LoVo (cell line): ENCODE results near the gene UST.
"Not testable (repeated sequence)": the region's sequence is repeated elsewhere in the genome, so short reads cannot be mapped to it uniquely, and the experiment has no call there.

Experiments
- DNase-seq: peaks from one replicate; pipeline ENCODE4 v3.0.0-alpha.2; 2016; ENCODE audit warnings: low spot score

The UST gene

DNA sequence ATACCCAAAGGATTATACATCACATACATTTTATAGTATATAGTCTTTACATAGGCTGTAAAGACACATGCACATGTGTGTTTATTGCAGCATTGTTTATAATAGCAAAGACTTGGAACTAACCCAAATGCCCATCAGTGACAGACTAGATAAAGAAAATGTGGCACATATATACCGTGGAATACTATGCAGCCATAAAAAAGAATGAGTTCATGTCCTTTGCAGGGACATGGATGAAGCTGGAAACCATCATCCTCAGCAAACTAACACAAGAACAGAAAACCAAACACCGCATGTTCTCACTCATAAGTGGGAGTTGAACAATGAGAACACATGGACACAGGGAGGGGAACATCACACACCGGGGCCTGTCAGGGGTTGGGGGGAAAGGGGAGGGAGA is 231.5 kb downstream of the UST start:
- not testable (repeated sequence) for DNase-seq

DNA sequence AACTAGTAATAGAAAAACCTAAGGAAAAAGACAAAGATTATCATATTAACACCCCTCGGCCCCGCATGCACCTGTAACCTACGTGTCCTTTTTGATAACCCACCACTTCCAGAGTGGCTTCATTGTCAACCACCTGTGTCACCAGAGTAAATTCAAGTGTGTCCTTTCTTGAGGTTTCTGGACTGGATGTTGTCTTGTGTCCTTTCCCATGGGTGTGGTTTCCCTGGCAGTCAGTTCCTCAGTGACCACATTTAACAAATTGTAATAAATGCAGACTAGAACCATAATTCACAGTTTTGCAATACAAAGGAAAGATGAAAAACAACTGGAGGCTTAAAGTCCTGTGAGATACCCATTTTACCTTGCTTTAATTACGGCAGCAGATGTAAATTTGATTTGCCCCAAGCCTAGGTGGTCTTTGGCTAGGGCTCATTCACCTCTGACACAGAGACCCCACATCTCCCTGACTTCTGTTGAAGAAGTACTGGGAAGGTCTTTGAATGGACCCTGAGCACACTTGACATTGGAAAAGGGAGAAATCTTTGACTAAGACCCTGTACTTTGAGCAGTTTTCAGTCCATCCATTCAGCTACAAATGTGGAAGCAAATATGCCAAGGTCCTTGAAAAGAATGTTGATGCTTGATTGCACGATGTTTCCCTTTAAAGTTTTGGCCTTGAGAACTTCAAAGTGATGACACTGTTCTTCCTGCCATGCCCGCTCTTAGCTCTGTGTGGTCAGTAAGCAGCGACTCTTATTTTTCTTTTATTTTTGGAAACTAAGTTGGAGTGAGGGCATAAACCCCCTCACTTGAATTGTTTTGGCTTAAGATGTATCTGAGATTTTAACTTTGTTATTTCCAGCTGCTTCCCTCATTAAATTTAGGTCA is 232.4 kb downstream of the UST start:
- DNase-seq: no peak

- DNase-seq: no peak
Measured at GRCh38 chr6:148980234-148980633, 233.4 kb downstream of the UST start.

DNA sequence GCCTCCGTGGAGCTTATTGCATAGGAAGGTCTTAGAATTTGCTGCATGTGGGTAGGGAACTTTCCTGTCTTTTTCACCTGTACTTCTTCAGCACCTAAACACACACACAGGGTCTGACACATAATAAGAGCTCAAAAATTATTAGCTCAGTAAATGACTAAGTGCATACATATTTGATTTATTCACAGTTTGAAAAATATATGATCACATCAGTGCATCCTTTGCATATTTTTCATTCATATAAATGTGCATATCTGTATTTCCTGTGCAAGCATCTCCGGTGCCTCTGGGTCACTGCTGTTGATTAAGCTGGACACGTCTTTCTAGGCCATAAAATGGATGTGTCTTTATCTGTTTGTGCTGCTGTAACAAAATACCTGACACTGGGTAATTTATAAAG is 234.7 kb downstream of the UST start:
- DNase-seq: no peak

GRCh38 chr6:148983101-148983761 is 236.4 kb downstream of the UST start:
- DNase-seq: no peak

- DNase-seq: no peak
Measured at GRCh38 chr6:148983966-148984365, 237.1 kb downstream of the UST start.

GRCh38 chr6:148984531-148985056 is 237.8 kb downstream of the UST start:
- no peak for DNase-seq

DNA sequence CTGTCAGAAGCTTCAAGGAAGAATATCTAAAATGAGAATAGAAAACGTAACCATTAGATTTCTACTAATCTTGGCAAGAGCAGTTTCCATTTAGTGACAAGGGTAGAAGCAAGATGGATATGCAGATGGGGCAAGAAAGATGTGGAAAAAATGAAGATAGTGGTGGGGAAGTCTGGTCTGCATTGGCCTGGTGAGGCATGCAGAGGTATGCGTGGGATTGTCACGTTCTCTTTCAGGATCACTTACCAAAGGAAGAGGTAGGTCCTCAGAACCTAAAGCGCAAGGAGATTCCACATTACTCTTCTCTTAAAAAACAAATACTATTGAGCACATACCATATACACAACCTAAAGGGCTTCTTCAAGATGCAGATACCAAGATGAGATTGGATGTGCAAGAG is 238.7 kb downstream of the UST start:
- DNase-seq: no peak

DNA sequence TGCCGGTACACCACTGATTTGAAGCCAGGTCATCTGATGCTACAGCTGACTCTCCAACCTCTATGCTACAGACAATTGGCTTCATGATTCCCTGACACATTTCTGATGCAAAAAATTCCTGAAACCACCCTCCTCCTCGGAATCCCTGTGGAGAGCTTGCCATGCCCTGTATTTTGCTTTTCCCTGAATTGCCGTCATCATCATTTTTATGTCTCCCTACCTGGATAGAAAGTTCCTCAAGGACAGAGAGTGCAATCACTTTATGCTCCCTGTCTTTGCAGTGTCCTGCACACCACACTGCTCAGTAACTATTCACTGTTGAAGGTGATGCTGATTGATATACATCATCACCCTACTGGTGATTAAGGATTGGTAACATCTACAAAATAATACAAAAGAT is 239.8 kb downstream of the UST start:
- DNase-seq: no peak

DNA sequence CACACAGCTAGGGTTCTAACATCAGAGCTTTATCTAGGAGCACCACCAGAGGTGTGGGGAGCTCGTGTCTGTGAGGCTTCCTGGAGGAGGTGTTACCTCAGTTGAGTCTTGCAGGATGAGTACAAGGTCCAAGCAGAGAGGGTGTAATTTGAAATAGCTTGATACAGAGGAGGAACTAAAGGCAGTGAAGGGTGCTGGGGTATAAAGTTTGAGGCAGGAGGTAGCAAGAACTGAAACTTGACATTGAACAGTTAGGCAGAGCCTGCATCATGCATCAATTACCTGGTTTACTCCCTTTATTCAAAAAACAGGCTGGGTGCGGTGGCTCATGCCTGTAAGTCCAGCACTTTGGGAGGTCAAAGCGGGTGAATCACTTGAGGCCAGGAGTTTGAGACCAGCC is 241.2 kb downstream of the UST start:
- DNase-seq: no peak

GRCh38 chr6:148989585-148989984 is 242.8 kb downstream of the UST start:
- DNase-seq: no peak

- DNase-seq: no peak
Measured at GRCh38 chr6:148990403-148990802, 243.6 kb downstream of the UST start.

- no peak for DNase-seq
Measured at GRCh38 chr6:148996815-148997214, 250.0 kb downstream of the UST start.

DNA sequence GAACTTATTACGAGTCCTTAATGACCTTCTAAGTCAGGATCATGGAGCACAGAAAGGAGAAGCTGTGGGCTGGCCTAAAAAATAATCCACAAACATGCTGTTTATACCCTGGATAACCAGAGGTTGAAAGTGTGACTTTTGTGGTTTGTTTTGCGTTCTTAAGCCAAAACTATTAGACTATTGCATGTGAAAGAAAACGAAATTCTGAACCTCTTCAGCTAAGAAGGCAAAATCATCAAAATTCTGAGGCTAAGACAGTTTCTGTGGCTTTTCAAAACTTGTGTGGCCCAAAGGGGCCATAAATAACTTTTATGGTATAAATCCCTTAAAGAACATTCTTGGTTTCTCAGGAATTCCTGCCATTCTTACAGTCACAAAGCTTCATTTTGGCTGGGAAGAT is 251.0 kb downstream of the UST start:
- no peak for DNase-seq

GRCh38 chr6:148998704-148999103 is 251.9 kb downstream of the UST start:
- no peak for DNase-seq

DNA sequence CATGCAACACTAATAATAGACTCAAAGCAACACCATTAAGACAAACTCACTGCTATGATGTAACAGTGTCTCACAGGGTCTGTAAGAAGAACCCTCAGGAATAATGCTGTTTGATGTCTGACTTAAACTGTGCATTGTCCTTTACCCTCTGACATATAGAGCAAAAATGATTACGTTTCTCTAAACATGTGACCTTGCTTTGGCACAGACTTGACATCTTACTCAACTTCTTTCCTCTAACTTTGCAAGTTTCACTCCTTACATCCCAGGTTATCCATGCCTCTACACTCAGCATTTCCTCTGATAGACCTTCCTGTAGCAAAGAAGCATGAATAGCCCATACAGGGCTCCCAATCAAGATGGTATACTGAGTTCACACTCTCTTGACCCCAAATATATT is 252.7 kb downstream of the UST start:
- no peak for DNase-seq

DNA sequence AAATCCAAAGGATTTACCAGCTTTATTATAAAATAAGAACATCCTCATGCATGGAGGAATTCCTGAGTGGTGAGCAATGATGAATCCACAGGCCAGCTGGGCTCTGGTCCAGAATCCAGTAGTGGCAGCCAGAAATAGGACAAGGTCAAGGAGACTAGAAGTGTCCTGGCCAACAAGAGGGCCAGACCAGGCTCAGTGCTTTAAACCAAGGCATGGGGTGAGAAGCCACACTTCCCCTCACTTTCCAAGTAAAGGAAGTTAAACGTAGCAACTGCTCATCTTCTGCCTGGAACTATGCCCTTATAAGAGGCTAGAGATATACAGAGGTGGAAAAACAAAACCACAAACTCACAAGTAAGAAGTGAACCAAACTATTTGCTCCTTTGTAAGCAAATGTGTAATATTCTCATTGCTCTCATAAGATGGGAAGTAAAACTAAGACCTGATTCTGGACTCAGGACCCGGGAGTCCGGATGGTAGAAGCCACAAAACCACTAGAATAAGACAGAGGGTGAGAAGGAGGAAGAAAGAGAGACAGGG is 253.2 kb downstream of the UST start:
- no peak for DNase-seq

GRCh38 chr6:149001422-149001821 is 254.6 kb downstream of the UST start:
- DNase-seq: no peak

DNA sequence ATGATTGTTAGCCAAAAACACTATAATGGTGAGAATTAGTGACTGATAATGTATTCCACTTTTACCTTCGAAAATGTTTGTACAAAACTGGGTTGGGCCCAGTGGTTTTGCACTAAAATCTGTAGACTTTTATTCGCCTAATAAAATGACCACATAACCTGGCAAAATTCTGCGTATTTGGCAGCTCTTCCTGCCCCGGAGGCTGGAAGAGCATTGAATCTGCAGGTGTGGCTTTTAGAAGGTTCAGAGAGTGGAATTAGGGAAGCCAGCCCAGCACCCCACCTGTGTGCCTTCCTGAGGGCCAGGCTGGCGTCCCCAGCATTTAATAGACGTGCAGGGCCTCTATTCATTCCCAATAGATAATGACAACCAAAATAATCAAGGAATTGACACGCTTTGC is 256.7 kb downstream of the UST start:
- DNase-seq: no peak

DNA sequence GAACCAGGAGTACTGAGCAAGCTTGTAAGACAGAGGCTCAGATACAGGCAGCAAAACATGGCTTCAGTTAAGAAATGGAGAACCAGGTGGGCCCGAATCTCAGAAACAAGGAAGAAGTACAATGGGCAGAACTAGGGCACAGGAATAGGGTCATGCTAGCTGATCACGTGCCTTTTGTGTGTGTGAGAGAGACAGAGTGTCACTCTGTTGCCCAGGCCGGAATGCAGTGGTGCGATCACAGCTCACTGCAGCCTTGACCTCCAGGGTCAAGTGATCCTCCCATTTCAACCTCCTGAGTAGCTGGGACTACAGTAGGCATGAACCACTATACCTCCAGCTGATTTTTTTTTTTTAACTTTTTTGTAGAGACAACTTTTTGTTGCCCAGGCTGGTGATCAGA is 257.8 kb downstream of the UST start:
- DNase-seq: no peak

DNA sequence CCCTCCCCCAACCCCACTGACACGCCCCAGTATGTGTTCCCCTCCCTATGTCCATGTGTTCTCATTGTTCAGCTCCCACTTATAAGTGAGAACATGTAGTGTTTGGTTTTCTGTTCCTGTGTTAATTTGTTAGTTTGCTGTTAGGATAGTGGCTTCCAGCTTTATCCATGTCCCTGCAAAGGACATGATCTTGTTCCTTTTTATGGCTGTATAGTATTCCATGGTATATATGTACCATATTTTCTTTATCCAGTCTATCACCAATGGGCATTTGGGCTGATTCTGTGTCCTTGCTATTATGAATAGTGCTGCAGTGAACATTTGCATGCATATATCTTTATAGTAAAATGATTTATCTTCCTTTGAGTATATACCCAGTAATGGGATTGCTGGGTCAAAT is 259.4 kb downstream of the UST start:
- not testable (repeated sequence) for DNase-seq

GRCh38 chr6:149006671-149007070 is 259.8 kb downstream of the UST start:
- DNase-seq: no peak

GRCh38 chr6:149007846-149008245 is 261.0 kb downstream of the UST start:
- DNase-seq: no peak
